Measurements from ENCODE around the gene RND1.

RND1 gene

DNA sequence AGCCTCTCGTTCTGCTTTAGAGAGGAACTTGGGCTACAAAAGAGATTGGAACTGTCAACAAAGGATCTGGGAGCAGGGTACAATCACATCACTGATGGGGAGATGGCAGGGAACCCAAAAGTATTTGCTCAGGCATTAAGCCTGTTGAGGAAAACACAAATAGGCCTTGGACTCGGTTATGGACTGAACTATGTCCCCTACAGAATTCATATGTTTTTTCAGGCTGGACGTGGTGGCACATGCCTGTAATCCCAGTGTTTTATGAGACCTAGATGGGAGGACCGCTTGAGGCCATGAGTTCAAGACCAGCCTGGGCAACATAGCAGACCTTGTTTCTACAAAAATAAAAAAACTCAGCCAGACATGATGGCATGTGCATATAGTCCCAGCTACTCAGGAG lies 27.6 kb downstream of the RND1 start:
- TF ChIP-seq, protein P1, sequence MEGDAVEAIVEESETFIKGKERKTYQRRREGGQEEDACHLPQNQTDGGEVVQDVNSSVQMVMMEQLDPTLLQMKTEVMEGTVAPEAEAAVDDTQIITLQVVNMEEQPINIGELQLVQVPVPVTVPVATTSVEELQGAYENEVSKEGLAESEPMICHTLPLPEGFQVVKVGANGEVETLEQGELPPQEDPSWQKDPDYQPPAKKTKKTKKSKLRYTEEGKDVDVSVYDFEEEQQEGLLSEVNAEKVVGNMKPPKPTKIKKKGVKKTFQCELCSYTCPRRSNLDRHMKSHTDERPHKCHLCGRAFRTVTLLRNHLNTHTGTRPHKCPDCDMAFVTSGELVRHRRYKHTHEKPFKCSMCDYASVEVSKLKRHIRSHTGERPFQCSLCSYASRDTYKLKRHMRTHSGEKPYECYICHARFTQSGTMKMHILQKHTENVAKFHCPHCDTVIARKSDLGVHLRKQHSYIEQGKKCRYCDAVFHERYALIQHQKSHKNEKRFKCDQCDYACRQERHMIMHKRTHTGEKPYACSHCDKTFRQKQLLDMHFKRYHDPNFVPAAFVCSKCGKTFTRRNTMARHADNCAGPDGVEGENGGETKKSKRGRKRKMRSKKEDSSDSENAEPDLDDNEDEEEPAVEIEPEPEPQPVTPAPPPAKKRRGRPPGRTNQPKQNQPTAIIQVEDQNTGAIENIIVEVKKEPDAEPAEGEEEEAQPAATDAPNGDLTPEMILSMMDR (conservative IDR thresholded peaks at IDR 0.05; ENCODE audit: low read length) = no peak
- no peak overlapping the region for H3K4me3 ChIP-seq (ENCODE audit: low read length)
- no peak for DNase-seq (ENCODE audit: low read depth)

DNA sequence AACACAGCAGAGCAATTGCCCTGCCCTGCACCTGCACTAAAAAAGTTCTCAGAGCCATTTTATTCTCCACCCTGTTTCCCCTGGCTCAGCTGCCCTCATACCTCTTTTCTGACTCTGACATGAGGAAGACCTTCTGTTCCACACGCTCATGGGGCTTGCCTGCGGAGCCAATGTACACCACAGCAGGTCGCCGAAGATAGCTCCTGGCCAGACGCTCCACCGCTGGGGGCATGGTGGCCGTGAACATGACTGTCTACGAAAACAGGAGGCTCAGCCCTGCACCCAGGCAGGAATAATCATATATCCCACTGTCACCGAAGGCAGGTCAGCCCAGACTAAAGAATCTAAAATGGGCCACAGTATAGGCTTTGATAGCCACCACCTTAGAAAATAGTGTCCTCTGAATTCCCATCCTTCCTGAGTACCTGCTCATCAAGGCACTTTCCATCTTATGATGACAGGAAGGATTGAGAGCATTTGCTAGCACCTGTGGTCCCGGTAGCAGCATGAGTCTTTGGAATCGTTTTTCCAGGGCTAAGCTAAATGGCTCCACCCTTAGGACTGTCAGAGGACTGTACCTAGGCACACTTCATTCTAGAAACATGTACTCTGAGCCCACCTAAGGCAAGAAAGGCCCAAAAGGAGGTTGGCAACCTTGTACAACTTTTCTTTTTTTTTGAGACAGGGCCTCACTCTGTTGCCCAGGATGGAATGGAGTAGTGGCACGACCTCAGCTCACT lies 33.2 kb downstream of the RND1 start:
- TF ChIP-seq, protein P1 (conservative IDR thresholded peaks at IDR 0.05; ENCODE audit: low read length) = no peak
- no peak for DNase-seq (ENCODE audit: low read depth)
- no peak overlapping the region for H3K4me3 ChIP-seq (ENCODE audit: low read length)

DNA sequence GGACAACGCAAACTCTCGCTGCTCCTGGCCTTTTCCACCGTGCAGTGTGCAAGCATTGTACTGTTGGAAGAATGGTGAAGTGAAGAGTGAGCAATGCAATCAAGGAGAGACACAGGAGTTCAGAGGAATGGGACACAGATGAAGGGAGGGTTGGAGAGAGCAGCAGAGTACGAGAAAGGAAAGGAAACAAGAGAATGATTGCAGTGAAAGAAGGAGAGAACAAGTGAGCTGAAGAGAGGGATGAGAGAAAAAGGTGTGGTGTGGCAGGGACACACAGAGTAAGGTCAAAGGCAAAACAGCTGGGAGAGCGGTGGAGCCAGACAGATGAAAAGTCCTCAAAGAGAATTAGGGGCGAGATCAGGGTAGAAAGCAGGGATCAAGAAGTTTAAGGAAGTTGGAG lies 34.4 kb downstream of the RND1 start:
- TF ChIP-seq, protein P1 (conservative IDR thresholded peaks at IDR 0.05; ENCODE audit: low read length) = no peak
- no peak for DNase-seq (ENCODE audit: low read depth)
- no peak overlapping the region for H3K4me3 ChIP-seq (ENCODE audit: low read length)

DNA sequence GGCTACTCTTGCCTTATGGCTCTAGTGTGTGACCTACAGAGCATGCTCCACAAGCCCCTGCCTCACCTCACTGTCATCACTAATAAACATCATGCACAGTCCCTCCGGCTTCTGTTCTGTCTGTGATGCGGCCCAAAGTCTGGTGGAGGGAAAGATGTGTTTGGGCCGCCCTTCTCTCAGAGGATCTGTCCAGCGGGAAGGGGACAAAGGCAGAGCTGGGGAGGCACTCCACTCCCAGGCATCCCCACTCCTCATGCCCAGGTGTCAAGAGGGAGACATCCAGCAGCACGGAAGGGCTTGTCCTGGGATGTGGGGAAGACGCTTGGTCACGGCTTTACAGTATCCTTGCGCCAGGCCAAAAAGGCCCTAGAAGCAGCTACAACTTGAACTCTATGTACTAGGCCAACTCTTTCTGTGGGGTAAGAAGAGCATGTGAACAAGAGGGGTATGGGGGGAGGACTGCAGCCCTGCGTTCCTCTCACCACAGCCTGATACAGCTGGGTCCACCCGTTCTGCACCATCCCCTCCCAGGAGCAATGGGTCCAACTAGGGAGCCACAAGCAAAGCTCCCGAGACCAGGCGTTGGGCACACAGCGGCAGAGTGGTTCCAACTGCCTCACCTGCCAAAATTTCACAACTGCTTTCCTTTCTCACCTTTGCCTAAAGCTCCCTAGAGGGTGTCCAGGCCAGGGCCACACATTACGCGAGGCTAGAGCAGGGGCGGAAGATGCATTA lies 36.7 kb downstream of the RND1 start:
- TF ChIP-seq, protein P1 (conservative IDR thresholded peaks at IDR 0.05; ENCODE audit: low read length) = no peak
- H3K4me3 ChIP-seq (ENCODE audit: low read length) = no peak overlapping the region
- no peak for DNase-seq (ENCODE audit: low read depth)

DNA sequence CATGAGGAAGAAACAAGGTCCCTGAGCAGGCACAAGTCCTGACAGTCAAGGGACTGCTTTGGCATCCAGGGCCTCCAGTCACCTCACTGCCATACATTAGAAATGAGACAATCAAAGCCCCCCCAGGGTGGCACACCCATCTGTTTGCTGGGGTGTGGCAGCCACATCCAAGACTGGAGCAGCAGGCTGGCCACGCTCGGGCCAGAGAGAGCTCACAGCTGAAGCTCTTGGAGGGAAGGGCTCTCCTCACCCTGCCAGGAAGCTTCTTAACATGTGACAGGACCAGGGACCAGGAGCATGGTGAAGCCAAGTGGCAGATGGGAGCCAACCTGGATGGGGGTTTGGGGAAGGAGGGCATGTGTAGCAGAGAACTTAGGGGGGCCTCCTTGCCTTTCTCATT lies 37.4 kb downstream of the RND1 start:
- no peak for DNase-seq (ENCODE audit: low read depth)

DNA sequence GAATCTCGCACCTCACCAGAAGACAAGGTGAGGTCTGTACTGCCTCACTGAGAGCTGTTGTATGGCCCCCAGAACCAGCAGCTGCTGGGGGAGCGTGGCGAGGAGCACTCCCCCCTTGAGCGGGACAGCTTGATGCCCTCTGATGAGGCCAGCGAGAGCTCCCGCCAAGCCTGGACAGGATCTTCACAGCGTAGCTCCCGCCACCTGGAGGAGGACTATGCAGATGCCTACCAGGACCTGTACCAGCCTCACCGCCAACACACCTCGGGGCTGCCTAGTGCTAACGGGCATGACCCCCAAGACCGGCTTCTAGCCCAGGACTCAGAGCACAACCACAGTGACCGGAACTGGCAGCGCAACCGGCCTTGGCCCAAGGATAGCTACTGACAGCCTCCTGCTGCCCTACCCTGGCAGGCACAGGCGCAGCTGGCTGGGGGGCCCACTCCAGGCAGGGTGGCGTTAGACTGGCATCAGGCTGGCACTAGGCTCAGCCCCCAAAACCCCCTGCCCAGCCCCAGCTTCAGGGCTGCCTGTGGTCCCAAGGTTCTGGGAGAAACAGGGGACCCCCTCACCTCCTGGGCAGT lies 38.1 kb downstream of the RND1 start:
- DNase-seq (ENCODE audit: low read depth) = no peak
- TF ChIP-seq, protein P1 (conservative IDR thresholded peaks at IDR 0.05; ENCODE audit: low read length) = no peak

More for the DNA sequence above, 37.4 kb downstream of the RND1 start:
- H3K4me3 ChIP-seq (ENCODE audit: low read length) = no peak overlapping the region
- TF ChIP-seq, protein P1 (conservative IDR thresholded peaks at IDR 0.05; ENCODE audit: low read length) = no peak

More for the DNA sequence above, 38.1 kb downstream of the RND1 start:
- H3K4me3 ChIP-seq (ENCODE audit: low read length) = no peak overlapping the region
